Muscle layer of duodenum (tissue), 2 donors: ENCODE results near the gene C22orf31.

ENCODE experiments used
- H3K27ac ChIP-seq: one replicate; pipeline ENCODE4 v1.7.0; 2013; ENCODE audit warnings: mild to moderate bottlenecking, low read length
- H3K27me3 ChIP-seq: one replicate; pipeline ENCODE4 v1.7.0; 2013; ENCODE audit warnings: low read depth, mild to moderate bottlenecking, control low read depth, low read length
- H3K36me3 ChIP-seq, 2 donors: one replicate each; pipeline ENCODE4 v1.7.0; 2013; ENCODE audit warnings: low read length in 2 of 2, control low read depth in 1 of 2, mild to moderate bottlenecking in 1 of 2; ENCODE audit not compliant: insufficient read depth in 2 of 2, control insufficient read depth in 1 of 2
- H3K4me1 ChIP-seq, 2 donors: one replicate each; pipeline ENCODE4 v1.7.0; 2013; ENCODE audit warnings: low read length in 2 of 2, mild to moderate bottlenecking in 2 of 2, control low read depth in 1 of 2, moderate library complexity in 1 of 2; ENCODE audit not compliant: insufficient read depth in 2 of 2, control insufficient read depth in 1 of 2
- H3K4me3 ChIP-seq, 2 donors: one replicate each; pipeline ENCODE4 v1.7.0; 2013; ENCODE audit warnings: low read length in 2 of 2, low read depth in 1 of 2, mild to moderate bottlenecking in 1 of 2
- H3K9me3 ChIP-seq, 2 donors: one replicate each; pipeline ENCODE4 v1.7.0; 2013; ENCODE audit warnings: low read length in 2 of 2, control low read depth in 1 of 2, mild to moderate bottlenecking in 1 of 2; ENCODE audit not compliant: control insufficient read depth in 1 of 2
- donor health status: healthy.

The C22orf31 gene

GRCh38 chr22:29070490-29070889 is 8.9 kb upstream of the C22orf31 start:
- H3K27ac ChIP-seq, result no peak overlapping the region
- no peak overlapping the region for H3K4me3 ChIP-seq
- no peaks in the 10 kb centered on the region for H3K27me3 ChIP-seq
- H3K4me1 ChIP-seq, result peaks cover 7 to 27% of the 10 kb centered on the region in 2 donors
- no peaks in the 10 kb centered on the region for H3K36me3 ChIP-seq
- no peaks in the 10 kb centered on the region for H3K9me3 ChIP-seq

DNA sequence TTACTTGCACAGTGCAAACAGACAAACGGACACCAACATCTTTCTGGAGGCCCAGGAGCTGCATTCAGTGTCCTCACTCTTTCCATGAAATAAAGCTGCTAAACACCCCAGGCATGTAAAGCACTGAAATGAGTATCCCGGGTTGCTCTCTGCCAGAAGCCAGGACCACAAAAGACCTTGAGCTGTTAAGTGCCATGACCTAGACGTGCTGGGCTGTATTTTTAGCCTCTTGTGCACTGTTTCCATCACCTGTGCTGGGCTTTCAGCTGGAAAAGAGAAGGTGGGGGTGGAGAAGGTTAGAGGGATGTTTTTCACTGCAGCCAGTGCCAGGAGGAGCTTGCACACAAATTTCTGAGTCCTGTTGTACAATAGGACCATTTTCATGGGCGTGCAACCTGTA is 7.8 kb upstream of the C22orf31 start:
- Histone ChIP-seq H3K4me3 (no peak overlapping the region), H3K36me3 (no peaks in the 10 kb centered on the region), H3K4me1 (peaks cover 7 to 26% of the 10 kb centered on the region in 2 donors), H3K27me3 (no peaks in the 10 kb centered on the region), H3K27ac (no peak overlapping the region), H3K9me3 (no peaks in the 10 kb centered on the region)

DNA sequence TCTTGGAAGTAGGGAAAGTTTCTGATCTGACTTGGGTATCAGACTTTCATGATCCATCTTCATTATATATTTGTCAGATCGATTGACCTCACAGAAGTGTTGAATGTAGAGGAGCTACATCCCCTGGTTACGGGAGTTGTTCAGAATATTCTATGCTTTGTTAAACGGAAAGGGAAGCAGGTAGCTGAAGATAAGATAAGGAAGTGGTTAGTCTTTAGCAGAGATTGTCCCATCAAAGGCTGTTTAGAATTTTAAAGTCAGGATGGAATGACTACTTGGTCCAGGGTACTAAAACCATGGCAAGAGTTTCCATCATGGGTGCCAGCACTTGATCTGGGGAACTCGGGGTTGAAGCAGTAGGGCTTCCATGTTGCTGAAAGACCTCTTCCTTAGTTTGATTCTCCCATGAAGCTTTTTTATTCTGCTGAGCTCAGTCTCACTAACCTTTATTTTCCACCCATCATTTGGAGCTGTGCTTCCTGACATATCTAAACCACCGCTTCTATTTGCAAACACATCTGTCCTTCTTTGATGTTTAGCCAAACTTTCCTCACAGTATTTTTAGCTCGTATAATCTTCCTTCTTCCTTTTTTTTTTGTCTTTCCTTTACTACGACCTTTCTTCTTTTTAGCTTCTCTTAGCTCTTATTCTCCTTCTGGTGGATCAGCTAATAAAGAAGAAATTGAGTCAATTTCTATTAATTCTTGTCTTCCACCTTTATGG is 4.0 kb upstream of the C22orf31 start:
- Histone ChIP-seq H3K36me3 (no peaks in the 10 kb centered on the region), H3K4me3 (no peak overlapping the region), H3K9me3 (no peaks in the 10 kb centered on the region), H3K4me1 (peaks cover 0 to 3% of the 10 kb centered on the region in 2 donors), H3K27ac (no peak overlapping the region), H3K27me3 (no peaks in the 10 kb centered on the region)

DNA sequence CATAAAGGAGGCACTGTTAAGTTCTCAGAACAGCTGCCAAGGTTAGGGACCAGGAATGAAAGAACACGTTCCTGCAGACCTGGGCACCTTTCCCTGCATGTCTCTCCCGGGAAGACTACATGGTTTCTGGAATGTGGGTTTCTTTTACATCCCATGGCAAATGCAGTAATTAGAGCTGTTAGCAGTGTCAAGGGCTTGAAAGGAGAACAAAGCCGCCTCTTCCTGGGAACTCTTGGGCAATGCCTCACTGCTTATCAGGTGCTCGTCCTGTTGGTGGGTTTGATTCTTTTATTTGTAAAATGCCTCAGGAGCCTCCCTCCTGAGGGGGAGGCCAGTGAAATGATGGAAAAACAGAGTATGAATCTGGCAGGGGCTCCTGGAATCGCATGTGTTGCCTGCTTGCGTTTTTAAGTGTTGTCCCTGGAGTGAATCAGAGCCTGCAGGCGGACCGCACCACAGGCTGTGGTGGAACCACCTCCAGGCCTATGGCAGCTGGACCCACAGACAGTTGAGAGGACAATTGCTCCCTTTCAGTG is 723 bp upstream of the C22orf31 start:
- peaks cover 0 to 3% of the 10 kb centered on the region in 2 donors for H3K4me1 ChIP-seq
- no peaks in the 10 kb centered on the region for H3K9me3 ChIP-seq
- no peaks in the 10 kb centered on the region for H3K36me3 ChIP-seq
- H3K27me3 ChIP-seq, result no peaks in the 10 kb centered on the region
- H3K4me3 ChIP-seq, result no peak overlapping the region
- H3K27ac ChIP-seq, result no peak overlapping the region

DNA sequence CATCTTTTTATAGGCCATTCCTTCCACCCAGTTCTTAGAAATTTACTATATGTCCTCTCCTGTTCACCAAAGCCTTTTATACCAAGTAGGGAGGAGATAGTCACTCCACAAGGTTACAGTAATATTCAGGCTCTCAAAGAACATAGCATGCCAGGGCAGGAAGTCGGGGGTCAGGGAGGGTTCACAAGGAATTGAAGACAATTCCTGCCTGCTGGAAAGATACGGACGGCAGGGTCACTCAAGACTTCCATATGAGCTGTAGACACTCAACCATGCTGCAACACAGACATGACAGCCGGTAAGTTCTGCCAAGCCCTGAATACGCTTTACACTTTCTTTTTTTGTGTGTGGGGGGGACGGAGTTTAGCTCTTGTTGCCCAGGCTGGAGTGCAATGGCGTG is 700 bp downstream of the C22orf31 start:
- Histone ChIP-seq H3K4me1 (peaks cover 0 to under 1% of the 10 kb centered on the region in 2 donors), H3K36me3 (no peaks in the 10 kb centered on the region), H3K27me3 (no peaks in the 10 kb centered on the region), H3K27ac (no peak overlapping the region), H3K9me3 (no peaks in the 10 kb centered on the region), H3K4me3 (no peak overlapping the region)

DNA sequence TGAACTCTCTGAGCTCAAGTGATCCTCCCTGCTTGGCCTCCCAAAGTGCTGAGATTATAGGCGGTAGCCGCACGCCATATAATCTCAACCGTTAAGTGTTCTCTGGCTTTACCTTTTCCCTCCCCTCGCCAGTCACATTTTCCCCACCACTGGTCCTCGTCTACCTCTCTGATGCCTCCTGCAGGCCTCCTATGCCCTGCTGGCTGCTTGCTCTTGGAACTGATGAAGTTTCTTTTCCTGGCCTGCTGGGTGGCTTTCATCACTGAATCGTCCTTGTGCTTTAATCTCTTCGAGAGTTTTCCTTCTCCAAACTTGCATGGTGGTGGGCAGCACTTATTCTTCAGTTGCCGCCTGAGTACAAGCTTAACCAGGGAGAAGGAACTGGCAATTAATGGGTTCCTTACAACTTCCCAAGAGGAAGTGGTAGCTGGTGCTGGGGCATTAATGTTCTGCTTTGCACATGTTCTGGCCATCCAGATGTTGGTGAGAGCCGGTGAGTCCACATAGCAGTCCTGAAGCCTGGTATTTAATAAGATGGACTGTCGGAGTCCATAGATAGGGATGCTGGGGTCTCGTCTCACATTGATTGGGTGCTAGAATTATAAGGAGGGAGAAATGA is 1.3 kb downstream of the C22orf31 start:
- Histone ChIP-seq H3K27ac (no peak overlapping the region), H3K36me3 (no peaks in the 10 kb centered on the region), H3K4me1 (no peaks in the 10 kb centered on the region), H3K27me3 (no peaks in the 10 kb centered on the region), H3K4me3 (no peak overlapping the region), H3K9me3 (no peaks in the 10 kb centered on the region)

- Histone ChIP-seq H3K4me1 (no peaks in the 10 kb centered on the region), H3K36me3 (no peaks in the 10 kb centered on the region), H3K27ac (no peak overlapping the region), H3K4me3 (no peak overlapping the region), H3K9me3 (no peaks in the 10 kb centered on the region), H3K27me3 (no peaks in the 10 kb centered on the region)
Observed at GRCh38 chr22:29056472-29056871, 5.2 kb downstream of the C22orf31 start.

DNA sequence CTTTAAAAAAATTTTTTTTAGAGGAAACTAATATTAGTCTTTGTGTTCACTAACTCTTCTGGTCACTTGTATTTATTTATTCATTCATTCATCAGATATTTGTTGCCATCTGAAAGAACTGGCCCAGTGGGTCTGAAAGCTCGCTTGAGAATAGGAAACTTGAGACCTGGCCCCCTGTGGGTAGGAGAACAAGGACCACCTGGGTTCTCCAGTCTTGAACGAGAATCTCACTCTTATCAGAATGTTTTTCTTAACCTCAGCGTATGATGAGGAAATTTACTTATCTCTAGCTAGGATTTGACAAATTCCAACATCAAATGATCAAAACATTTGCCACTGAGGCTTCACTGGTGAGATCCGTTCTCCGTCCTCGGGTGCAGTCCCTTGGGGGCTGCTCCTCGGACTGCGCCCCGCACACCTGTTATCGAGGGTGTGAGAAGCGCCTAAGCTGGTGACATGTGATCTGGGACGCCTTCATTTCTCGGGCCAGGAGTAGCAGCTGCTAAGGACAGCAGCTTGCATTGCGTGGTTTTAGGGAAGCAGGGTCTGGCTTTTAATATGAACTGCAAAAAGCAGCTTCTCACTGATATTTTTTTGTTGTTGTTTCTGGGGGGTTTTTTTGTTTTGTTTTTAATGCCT is 6.3 kb downstream of the C22orf31 start:
- Histone ChIP-seq H3K36me3 (no peaks in the 10 kb centered on the region), H3K27ac (no peak overlapping the region), H3K27me3 (no peaks in the 10 kb centered on the region), H3K9me3 (no peaks in the 10 kb centered on the region), H3K4me3 (no peak overlapping the region), H3K4me1 (no peaks in the 10 kb centered on the region)

GRCh38 chr22:29054251-29054767 is 7.3 kb downstream of the C22orf31 start:
- Histone ChIP-seq H3K4me3 (no peak overlapping the region), H3K36me3 (peaks cover 0 to 10% of the 10 kb centered on the region in 2 donors), H3K27ac (no peak overlapping the region), H3K9me3 (no peaks in the 10 kb centered on the region), H3K4me1 (no peaks in the 10 kb centered on the region), H3K27me3 (no peaks in the 10 kb centered on the region)

GRCh38 chr22:29053048-29053702 is 8.5 kb downstream of the C22orf31 start:
- Histone ChIP-seq H3K27ac (no peak overlapping the region), H3K4me3 (no peak overlapping the region), H3K36me3 (peaks cover 7 to 21% of the 10 kb centered on the region in 2 donors), H3K27me3 (no peaks in the 10 kb centered on the region), H3K9me3 (no peaks in the 10 kb centered on the region), H3K4me1 (no peaks in the 10 kb centered on the region)

DNA sequence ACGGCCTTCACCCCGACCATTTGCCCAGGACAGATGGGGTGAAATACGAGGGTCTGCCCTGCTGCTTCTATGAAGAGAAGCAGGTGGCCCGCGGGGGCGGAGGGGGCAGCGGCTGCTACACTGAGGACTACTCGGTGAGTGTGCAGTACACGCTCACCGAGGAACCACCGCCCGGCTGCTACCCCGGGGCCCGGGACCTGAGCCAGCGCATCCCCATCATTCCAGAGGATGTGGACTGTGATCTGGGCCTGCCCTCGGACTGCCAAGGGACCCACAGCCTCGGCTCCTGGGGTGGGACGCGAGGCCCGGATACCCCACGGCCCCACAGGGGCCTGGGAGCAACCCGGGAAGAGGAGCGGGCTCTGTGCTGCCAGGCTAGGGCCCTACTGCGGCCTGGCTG is 11.2 kb downstream of the C22orf31 start:
- no peaks in the 10 kb centered on the region for H3K9me3 ChIP-seq
- H3K36me3 ChIP-seq, result peaks cover 13 to 42% of the 10 kb centered on the region in 2 donors
- H3K27me3 ChIP-seq, result no peaks in the 10 kb centered on the region
- H3K27ac ChIP-seq, result no peak overlapping the region
- H3K4me1 ChIP-seq, result no peaks in the 10 kb centered on the region
- no peak overlapping the region for H3K4me3 ChIP-seq
